NT2/D1 (cell line): Measurements from ENCODE around the gene SLC9A3.

ENCODE experiments used
- SUZ12 ChIP-seq: IDR thresholded peaks from 2 replicates; pipeline ENCODE4 v1.6.1; 2011; ENCODE audit not compliant: insufficient read length, insufficient read depth; ENCODE audit errors: extremely low read depth
- YY1 ChIP-seq: IDR thresholded peaks from 2 replicates; pipeline ENCODE4 v1.6.1; 2011; ENCODE audit not compliant: insufficient read length, insufficient read depth
- ZNF274 ChIP-seq: IDR thresholded peaks from 2 replicates; pipeline ENCODE4 v1.6.1; 2011; ENCODE audit warnings: mild to moderate bottlenecking, low read depth, low read length

DNA sequence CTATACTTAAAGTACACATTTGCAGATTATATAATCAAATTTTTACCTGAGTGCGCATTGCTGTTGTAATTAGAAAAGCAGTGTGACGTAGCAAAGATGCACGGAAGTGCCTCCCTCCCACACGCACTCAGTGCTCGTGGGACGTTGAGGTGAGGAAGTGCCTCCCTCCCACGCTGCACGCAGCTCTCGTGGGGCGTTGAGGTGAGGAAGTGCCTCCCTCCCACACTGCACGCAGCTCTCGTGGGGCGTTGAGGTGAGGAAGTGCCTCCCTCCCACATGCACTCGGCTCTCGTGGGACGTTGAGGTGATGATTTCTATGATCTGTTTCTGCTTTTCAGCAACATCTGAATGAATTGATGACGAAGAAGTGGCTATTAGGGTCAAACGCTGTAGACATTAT, 60.3 kb downstream of the SLC9A3 start:
- no peak for TF ChIP-seq ZNF274
- no peak for TF ChIP-seq SUZ12
- TF ChIP-seq YY1, result no peak
